Endothelial cell of umbilical vein (primary cell): ENCODE results near the gene PPP1R1B. TPM values are rescaled to one million over a fixed set of nuclear protein-coding genes. Genes with fewer than 3 reads are reported as not detected.

Experiments used
- BruUV-seq: library from RNA; stranded (reverse); fragments of 400-500 nt; replicated peaks from 2 replicates; lab custom pipeline; 2021; lab: Mats Ljungman, UMichigan
- CTCF ChIA-PET: fragments of 300-600, 350-600 bp; sonication (Branson Sonifier 250); formaldehyde crosslinking; loops from one replicate; lab custom pipeline; 2021; ENCODE audit warnings: antibody characterized with exemption, inconsistent platforms; lab: Charles Lee
- POLR2A ChIA-PET: fragments of 300-600, 350-600 bp; sonication (Branson Sonifier 250); formaldehyde crosslinking; loops from one replicate; lab custom pipeline; 2021; ENCODE audit warnings: antibody characterized with exemption, inconsistent platforms; lab: Charles Lee
- DNase-seq: peaks from one replicate; pipeline ENCODE4 v3.0.0-alpha.2; 2011; ENCODE audit warnings: low read depth, low spot score
- FAIRE-seq: peaks from 2 replicates; lab custom pipeline; 2011; peaks lifted over from hg19 to GRCh38; lab: Jason Lieb, UNC
- H2AFZ ChIP-seq: 2 replicates; pipeline ENCODE4 v1.6.0; 2012; ENCODE audit warnings: low read depth, low read length, control low read depth, inconsistent platforms
- H3K27ac ChIP-seq: 2 replicates; pipeline ENCODE4 v1.5.1; 2011; ENCODE audit warnings: low read depth, mild to moderate bottlenecking, control low read depth, low read length, moderate library complexity; ENCODE audit not compliant: insufficient read depth
- H3K27me3 ChIP-seq, 2 experiments: 2 replicates each; pipeline versions ENCODE4 v1.6.0 to v1.6.1; 2011; ENCODE audit warnings: low read length in 2 of 2, mixed read lengths in 1 of 2; ENCODE audit not compliant: control insufficient read depth in 2 of 2, insufficient read depth in 2 of 2
- H3K36me3 ChIP-seq, 2 experiments: 2 replicates in 1 of 2; 3 replicates in 1 of 2; pipeline ENCODE4 v1.5.1; 2011; ENCODE audit warnings: low read length in 2 of 2, mild to moderate bottlenecking in 1 of 2, moderate library complexity in 1 of 2; ENCODE audit not compliant: control insufficient read depth in 2 of 2, insufficient read depth in 2 of 2; ENCODE audit errors: extremely low read depth in 1 of 2
- H3K4me1 ChIP-seq: 3 replicates; pipeline ENCODE4 v1.5.1; 2011; ENCODE audit warnings: mild to moderate bottlenecking, low read length; ENCODE audit not compliant: control insufficient read depth, insufficient read depth; ENCODE audit errors: extremely low read depth
- H3K4me2 ChIP-seq: 2 replicates; pipeline ENCODE4 v1.6.1; 2011; ENCODE audit warnings: low read length, control low read depth, mixed read lengths; ENCODE audit not compliant: insufficient read depth
- H3K4me3 ChIP-seq, 3 experiments: fragments of 200-600 bp in 1 of 3; sonication (generic), shearing (Covaris generic) in 1 of 3; replicated peaks in 1 of 3; 2 replicates each; pipeline ENCODE4 v1.5.1; 2011 to 2016; ENCODE audit warnings: control low read depth in 3 of 3, low read length in 3 of 3, mild to moderate bottlenecking in 2 of 3, inconsistent platforms in 1 of 3, low read depth in 1 of 3, moderate library complexity in 1 of 3; ENCODE audit not compliant: insufficient read depth in 1 of 3
- H3K79me2 ChIP-seq: 2 replicates; pipeline ENCODE4 v1.6.0; 2012; ENCODE audit warnings: low read length, inconsistent platforms; ENCODE audit not compliant: control insufficient read depth, insufficient read depth
- H3K9ac ChIP-seq: replicated peaks from 2 replicates; pipeline ENCODE3; 2011; ENCODE audit warnings: low read length, control low read depth; ENCODE audit not compliant: insufficient read depth; ENCODE audit errors: extremely low read depth
- H3K9me1 ChIP-seq: replicated peaks from 3 replicates; pipeline ENCODE4 v1.6.0; 2011; ENCODE audit warnings: mild to moderate bottlenecking, low read length; ENCODE audit not compliant: control insufficient read depth, insufficient read depth; ENCODE audit errors: extremely low read depth
- H3K9me3 ChIP-seq: replicated peaks from 2 replicates; pipeline ENCODE4 v1.5.1; 2012; ENCODE audit warnings: low read length, inconsistent platforms; ENCODE audit not compliant: control insufficient read depth, insufficient read depth
- H4K20me1 ChIP-seq: replicated peaks from 2 replicates; pipeline ENCODE3; 2011; ENCODE audit warnings: mild to moderate bottlenecking, low read length; ENCODE audit not compliant: control insufficient read depth, insufficient read depth; ENCODE audit errors: extremely low read depth
- CTCF ChIP-seq, 2 donors: IDR thresholded peaks; 1 replicate in 1 of 2; 2 replicates in 1 of 2; pipeline ENCODE4 v1.5.1; 2011; ENCODE audit warnings: low read length in 2 of 2, mild to moderate bottlenecking in 2 of 2, moderate library complexity in 2 of 2, control low read depth in 1 of 2, inconsistent platforms in 1 of 2, low read depth in 1 of 2; ENCODE audit not compliant: insufficient read depth in 1 of 2; ENCODE audit errors: extremely low read depth in 1 of 2
- EZH2 ChIP-seq: IDR thresholded peaks from 2 replicates; pipeline ENCODE4 v1.6.1; 2012; ENCODE audit warnings: borderline replicate concordance, low read depth, mild to moderate bottlenecking, moderate library complexity, low read length, inconsistent platforms; ENCODE audit not compliant: severe bottlenecking
- FOS ChIP-seq: IDR thresholded peaks from 2 replicates; pipeline ENCODE4 v1.6.1; 2011; ENCODE audit warnings: mild to moderate bottlenecking, low read length, moderate library complexity, borderline replicate concordance; ENCODE audit not compliant: insufficient read depth
- GATA2 ChIP-seq: IDR thresholded peaks from 2 replicates; pipeline ENCODE4 v1.7.0; 2011; ENCODE audit warnings: low read depth, mild to moderate bottlenecking, moderate library complexity, mixed read lengths, low read length; ENCODE audit not compliant: insufficient read length, insufficient read depth
- JUN ChIP-seq: IDR thresholded peaks from 2 replicates; pipeline ENCODE4 v1.6.1; 2011; ENCODE audit warnings: borderline replicate concordance, low read depth; ENCODE audit not compliant: insufficient read length, insufficient read depth
- MAX ChIP-seq: IDR thresholded peaks from 2 replicates; pipeline ENCODE4 v1.6.1; 2011; ENCODE audit not compliant: insufficient read depth, insufficient read length
- MYC ChIP-seq: IDR thresholded peaks from one replicate; pipeline ENCODE4 v1.6.1; 2011; ENCODE audit warnings: mild to moderate bottlenecking, low read depth, low read length
- POLR2A ChIP-seq: IDR thresholded peaks from 2 replicates; pipeline ENCODE4 v1.6.1; 2012; ENCODE audit warnings: low read depth, mild to moderate bottlenecking, control low read depth, low read length
- POLR2AphosphoS5 ChIP-seq: IDR thresholded peaks from 2 replicates; pipeline ENCODE4 v1.6.1; 2012; ENCODE audit warnings: low read depth, mild to moderate bottlenecking, control low read depth, low read length, moderate library complexity; ENCODE audit not compliant: insufficient read depth
- dilution Hi-C: fragments of 300-500 bp; cut with MboI; formaldehyde crosslinking; loops from one replicate; pipeline ENCODE4 v1.15.0; 2019; ENCODE audit warnings: low sequenced_read_pairs; ENCODE audit not compliant: extremely low pct_ligation_motif_present
- intact Hi-C: fragments of 100-400 bp; cut with micrococcal nuclease; formaldehyde crosslinking; loops from one replicate; pipeline ENCODE4 v1.10.0; 2022
- polyA plus RNA-seq, 4 experiments: library from polyadenylated mRNA; depleted of rRNA in 3 of 4; stranded (reverse) in 3 of 4; unstranded in 1 of 4; fragments of >200 nt; gene quantifications; 2 replicates each; pipeline versions ENCODE4 v1.2.1 to v1.2.3, GENCODE V29; 2011 to 2012; ENCODE audit warnings: missing spikeins in 1 of 4
- total RNA-seq: library from RNA; stranded (reverse); gene quantifications from 2 replicates; pipeline ENCODE4 v1.2.3, GENCODE V29; 2021

PPP1R1B gene
- total and polyA plus RNA-seq, 2 donors (not counting 3 experiments of a cell fraction or from before 2014, with no cell fraction given), result not detected

GRCh38 chr17:39640591-39641031 is 13.9 kb downstream of the PPP1R1B start:
- dilution Hi-C loops, result no loop called here
- DNase-seq (no peak), FAIRE-seq (no peak)
- no peak overlapping the region for H3K4me2 ChIP-seq
- no peaks in the 10 kb centered on the region for H4K20me1 ChIP-seq
- peaks cover 22% of the 10 kb centered on the region for H3K4me1 ChIP-seq
- H3K79me2 ChIP-seq, result peaks cover 26% of the 10 kb centered on the region
- H3K36me3 ChIP-seq, result no peaks in the 10 kb centered on the region
- H3K9me1 ChIP-seq, result no peaks in the 10 kb centered on the region
- BruUV-seq, result no TSS peak
- ChIA-PET POLR2A (no interaction called here), CTCF (interaction anchor here (1.2 to 5.2 kb wide), 5 partner anchors 14 to 31 kb away, joined by 3 to 25 read pairs (median 5); no protein-coding TSS in a partner anchor)
- H3K9ac ChIP-seq, result no peak overlapping the region
- H3K27ac ChIP-seq, result no peak overlapping the region
- no peak overlapping the region for H2AFZ ChIP-seq
- intact Hi-C loops, result no loop called here
- H3K27me3 ChIP-seq, result no peaks in the 10 kb centered on the region
- TF ChIP-seq POLR2A (no peak), EZH2 (no peak), MAX (no peak), GATA2 (no peak), JUN (no peak), FOS (no peak), CTCF (IDR thresholded peaks at IDR 0.05; ENCODE audit: extremely low read depth in 1 of 2, insufficient read depth in 1 of 2, low read depth in 1 of 2, low read length in 2 of 2) (no peak), MYC (no peak), POLR2AphosphoS5 (no peak)
- H3K4me3 ChIP-seq, result no peak overlapping the region
- no peaks in the 10 kb centered on the region for H3K9me3 ChIP-seq
